ENCODE measurements around the gene CXXC5.

Gene CXXC5

GRCh38 chr5:139667001-139667729 lies 19.0 kb downstream of the CXXC5 start:
- DNase-seq, result peak; percentile 28

DNA sequence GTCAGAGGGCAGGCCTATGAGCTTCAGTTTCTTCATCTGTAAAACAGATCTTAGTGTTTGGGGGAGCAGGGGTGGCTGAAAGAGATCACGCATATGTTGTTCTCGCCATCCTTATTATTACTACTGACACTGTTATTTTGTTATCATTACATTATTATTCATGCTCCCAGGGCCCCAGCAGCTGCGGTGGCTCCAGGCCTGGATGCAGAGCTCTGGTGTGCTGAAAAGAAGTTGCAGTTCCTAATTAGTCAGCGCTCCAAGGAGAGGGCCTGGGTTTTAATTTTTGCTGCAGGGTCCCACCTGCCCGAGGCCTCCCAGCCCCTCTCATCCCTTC lies 19.5 kb downstream of the CXXC5 start:
- no peak for DNase-seq

DNA sequence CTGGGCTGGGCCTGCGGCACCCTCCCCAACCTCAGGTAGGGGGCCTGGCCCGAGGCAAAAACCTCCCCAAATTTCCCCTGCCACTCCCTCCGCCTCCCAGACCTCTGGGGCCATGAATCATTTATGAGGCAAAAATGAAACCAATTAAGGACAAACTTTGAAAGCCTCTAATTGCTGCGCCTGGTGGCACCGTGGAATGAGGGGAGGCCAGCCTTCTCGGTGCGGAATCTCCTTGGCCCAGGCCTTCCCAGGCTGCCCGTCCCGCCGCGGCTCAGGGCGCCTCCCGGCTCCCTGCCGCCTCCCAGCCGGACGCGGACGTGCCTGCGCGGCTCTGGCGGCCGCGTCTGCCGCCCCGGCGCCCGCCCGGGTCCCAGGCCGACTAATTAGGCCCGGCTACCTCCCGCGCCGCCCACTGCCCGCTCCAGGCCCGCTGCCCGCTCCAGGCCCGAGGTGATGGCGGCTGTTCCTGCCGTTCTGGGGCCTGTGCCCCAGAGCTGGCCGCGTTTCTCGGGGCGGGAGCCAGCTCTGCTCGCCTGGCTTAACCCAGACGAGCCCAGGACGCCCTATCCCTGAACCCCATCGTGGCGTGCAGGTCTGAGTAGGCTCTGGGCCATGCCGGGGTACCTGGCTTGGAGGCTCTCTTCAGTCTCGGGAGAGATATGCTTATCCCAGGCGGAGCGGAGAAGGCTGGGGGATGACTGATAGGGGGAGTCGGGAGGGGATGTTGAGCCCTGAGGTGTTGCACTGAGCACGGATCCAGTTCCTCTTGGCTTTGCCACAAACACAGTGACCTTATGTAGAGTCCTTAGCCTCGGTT lies 20.1 kb downstream of the CXXC5 start:
- peak; percentile 36 for DNase-seq

GRCh38 chr5:139668924-139669661 lies 20.9 kb downstream of the CXXC5 start:
- DNase-seq, result no peak

- no peak for DNase-seq
Measured at GRCh38 chr5:139669662-139670368, 21.7 kb downstream of the CXXC5 start.

DNA sequence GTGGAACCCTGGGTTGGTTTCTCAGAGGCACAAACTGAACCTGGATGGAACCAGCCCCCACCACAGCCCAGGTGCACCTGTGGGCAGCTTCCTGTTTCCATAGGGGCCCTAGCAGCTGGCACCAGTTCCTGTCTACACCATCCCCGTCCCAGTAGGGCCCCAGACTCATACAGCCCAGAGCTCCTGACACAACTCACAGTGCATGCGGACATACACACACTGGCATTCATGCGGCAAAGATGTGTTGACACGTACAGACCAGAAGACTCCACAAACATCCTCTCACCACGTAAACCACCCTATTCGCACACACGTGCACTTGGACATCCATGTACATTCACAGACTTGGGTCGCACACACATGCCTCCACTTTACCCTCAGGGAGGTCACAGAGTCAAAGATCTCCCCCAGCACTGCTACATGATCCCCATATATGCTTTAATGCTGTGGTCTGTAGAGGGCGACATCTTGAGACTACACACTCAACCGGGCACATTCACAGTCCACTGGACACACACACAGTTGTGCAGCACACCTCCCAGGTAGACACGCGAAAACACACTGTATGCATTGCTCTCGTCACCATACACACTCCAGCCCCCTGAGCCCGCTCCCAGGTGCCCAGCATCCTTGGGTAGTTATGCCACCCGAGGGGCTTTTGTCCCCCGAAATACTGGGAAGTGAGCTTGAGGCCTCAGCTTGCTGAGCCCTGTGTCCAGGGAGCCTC lies 22.4 kb downstream of the CXXC5 start:
- peak; percentile 26 for DNase-seq

GRCh38 chr5:139671096-139671841 lies 23.1 kb downstream of the CXXC5 start:
- DNase-seq, result no peak

GRCh38 chr5:139675213-139675612 lies 27.1 kb downstream of the CXXC5 start:
- DNase-seq, result no peak

DNA sequence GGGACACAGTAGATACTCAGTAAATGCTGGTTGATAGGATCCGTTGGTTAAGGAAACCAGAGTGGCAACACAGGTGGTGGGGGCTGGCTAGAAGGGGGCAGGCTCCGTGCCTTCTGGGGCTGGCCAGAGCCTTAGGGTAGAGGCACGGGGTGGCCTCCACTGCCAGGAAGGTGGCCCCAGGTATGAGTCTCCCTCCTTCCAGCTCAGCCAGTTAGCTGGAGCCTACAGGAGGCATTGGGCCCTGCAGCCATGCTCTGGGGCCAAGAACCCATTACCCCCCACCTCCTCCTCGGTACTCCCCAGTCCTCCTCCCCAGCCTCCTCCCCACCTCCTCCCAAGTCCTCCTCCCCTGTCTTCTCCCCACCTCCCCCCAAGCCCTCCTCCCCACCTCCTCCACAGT lies 27.7 kb downstream of the CXXC5 start:
- DNase-seq, result no peak

- no peak for DNase-seq
Measured at GRCh38 chr5:139676406-139676805, 28.3 kb downstream of the CXXC5 start.

DNA sequence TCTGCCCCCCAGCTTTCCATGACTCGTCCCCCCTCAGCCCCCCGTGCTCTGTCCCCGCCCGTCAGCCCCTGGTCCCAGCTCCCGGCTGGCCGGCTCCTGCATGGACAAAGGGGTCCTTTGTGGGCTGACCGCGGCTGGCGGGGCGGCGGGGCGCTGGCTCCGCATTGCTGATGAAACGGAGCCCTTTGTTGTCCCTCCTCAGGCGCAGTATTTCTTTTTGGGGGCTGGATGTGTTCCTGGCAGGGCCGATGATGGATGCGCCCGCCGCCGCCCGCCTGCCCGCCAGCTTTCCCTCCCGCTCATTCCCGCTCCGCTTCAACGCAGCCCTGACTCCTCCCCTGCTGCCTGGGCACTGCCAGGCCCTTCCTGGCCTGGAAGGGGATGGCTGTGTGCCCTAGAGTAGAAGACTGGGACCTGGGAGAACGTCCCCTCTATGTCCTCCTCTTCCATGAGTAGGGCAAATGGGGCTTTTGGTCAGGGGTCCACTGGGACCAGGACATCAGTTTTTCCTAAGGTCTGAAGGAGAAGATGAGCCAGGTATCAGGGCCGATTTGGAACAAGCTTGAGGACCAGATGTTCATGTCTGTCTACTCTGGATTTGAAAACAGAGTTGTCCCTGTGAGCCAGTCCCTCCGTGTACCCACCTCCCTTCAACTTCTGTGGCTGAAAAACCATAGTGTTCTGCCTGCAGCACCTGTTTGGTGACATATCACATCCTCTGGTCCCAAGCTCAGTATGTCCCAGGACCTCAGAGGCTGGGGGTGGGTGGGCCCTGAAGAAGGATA lies 29.0 kb downstream of the CXXC5 start:
- DNase-seq, result no peak

GRCh38 chr5:139677736-139678613 lies 29.8 kb downstream of the CXXC5 start:
- DNase-seq, result no peak

DNA sequence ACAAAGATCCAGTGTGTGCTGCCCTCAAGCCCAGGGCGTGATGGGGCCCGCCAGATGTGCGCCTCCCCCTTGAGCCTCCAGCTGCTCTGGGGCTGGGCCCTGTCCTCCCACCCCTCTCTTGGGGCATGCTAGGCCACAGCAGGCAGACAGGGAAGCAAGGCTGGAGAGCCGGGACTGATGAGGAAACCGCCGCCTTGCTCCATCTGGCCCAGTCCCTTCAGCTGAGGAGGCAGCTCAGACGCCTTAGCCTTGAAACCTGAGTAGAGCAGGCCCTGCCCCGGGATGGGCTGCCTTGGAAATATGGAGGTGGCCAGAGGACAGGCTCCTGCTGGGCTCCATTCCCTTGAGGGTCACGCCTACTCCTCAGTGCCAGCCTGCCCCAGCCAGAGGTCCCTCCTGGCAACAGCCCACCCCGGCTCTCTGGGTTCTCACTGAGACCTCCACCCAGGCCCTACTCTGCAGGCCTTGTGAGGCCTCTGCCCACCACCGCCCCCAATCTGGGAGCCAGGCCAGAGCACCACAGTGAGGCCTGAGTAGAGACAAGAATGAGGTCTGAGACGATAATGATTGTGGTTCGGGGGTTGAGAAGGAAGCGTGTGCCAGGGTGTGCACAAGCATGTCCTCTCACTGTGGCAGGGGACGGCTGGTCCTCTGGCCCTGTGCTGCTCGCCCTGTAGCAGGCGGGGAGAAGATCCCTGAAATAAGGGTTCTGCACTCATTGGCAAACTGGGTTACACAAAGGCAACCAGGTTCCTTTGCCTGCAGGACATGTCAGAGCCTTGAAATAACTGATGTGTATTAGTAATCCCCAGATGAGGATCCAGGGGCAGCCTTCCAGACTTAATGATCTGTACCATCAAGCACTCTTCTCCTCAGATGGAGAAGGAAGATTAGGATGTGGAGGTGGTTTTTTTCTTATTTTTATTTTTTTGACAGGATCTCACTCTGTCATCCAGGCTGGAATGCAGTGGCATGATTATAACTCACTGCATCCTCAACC lies 30.9 kb downstream of the CXXC5 start:
- no peak for DNase-seq

GRCh38 chr5:139680368-139681111 lies 32.4 kb downstream of the CXXC5 start:
- DNase-seq, result no peak

- no peak for DNase-seq
Measured at GRCh38 chr5:139681112-139681458, 32.9 kb downstream of the CXXC5 start.

- no peak for DNase-seq
Measured at GRCh38 chr5:139681466-139681865, 33.3 kb downstream of the CXXC5 start.

Data from activated CD4-positive, alpha-beta T cell treated with anti-CD3 and anti-CD28 coated beads, Interleukin-10, Interleukin-2, amounts not matched to agents 100 ng/mL and 50 ng/mL, durations not matched to agents 16 hours and 8 hours (primary cell).